HG02852 (cell line): ENCODE data around the gene VAV2.

Experiments used
- ATAC-seq: cut with Tn5 transposase; IDR thresholded peaks from one replicate; pipeline ENCODE4 v1.9.1; 2021; ENCODE audit warnings: mild to moderate bottlenecking, moderate library complexity; ENCODE audit not compliant: unreplicated experiment

VAV2 gene

DNA sequence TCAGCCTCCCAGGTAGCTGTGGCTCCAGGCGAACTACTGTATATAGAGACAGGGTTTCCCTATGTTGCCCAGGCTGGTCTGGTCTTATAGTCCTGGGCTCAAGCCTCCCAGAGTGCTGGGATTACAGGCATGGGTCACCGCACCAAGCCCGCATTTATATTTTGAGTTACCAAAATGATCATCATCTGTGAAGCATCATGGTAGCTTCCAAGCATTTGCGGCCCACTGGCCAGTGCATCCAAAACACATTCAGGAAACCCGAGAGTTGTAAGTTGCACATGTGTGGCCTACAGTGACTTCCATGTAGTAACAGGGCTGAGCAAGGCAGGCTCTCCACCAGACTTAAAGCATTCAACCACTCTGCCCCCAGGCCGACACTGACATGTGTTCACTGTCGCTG is 35.4 kb upstream of the VAV2 start:
- no peak for ATAC-seq

DNA sequence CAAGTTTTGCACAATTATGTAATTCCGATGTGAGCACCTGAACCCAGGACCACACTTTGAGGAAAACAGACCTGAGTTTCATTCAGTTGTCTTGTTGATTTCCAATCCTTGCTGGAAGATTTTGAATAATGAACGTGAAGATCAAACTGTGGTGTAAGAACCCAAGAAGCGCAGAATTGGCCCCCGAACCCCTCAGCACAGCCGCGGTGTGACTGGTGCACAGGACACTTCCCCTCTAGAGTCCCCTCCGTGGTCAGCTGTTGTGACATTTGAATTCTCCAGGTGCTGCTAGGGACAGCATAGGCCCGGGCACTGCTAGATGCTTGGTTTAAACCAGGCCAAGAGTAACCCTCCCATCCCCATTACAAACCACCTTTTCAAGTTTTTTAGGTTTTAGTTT is 34.9 kb upstream of the VAV2 start:
- no peak for ATAC-seq

- no peak for ATAC-seq
Measured at GRCh38 chr9:134026581-134026980, 34.5 kb upstream of the VAV2 start.

GRCh38 chr9:134025606-134026541 is 33.8 kb upstream of the VAV2 start:
- peak; percentile 40 for ATAC-seq

- peak; percentile 72 for ATAC-seq
Measured at GRCh38 chr9:134024828-134025605, 32.9 kb upstream of the VAV2 start, which contains the start of gene BRD3OS. Gene BRD3OS (plus strand): TSS chr9:134025481. CDS start chr9:134026748, 1,267 bp downstream.

DNA sequence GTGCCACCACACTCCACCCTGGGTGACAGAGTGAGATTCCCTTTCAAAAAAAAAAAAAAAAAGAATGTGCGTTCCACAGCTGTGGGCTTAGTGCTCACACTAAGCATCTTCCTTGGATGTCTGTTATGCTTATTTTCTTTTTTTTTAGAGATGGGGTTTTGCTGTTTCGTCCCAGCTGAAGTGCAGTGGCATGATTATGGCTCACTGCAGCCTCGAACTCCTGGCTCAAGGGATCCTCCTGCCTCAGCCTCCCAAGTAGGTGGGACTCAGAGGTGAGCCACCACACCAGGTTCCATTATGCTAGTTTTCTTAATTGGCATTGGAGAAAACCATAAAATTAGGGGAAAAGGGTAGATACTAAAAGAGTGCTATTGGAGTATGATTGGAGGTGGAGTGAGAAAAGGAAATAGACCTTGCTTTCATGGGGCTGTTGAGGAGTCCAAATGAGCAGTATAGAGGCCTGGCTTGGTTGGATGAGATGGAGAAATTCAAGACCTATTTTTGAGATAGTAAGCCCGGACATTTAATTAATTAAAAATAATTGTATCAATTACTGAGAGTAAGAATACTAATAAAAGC is 32.2 kb upstream of the VAV2 start:
- ATAC-seq, result no peak

- ATAC-seq, result no peak
Measured at GRCh38 chr9:134014946-134015345, 22.8 kb upstream of the VAV2 start.

GRCh38 chr9:134011401-134011800 is 19.3 kb upstream of the VAV2 start:
- ATAC-seq, result no peak

GRCh38 chr9:134010310-134011173 is 18.4 kb upstream of the VAV2 start:
- no peak for ATAC-seq

DNA sequence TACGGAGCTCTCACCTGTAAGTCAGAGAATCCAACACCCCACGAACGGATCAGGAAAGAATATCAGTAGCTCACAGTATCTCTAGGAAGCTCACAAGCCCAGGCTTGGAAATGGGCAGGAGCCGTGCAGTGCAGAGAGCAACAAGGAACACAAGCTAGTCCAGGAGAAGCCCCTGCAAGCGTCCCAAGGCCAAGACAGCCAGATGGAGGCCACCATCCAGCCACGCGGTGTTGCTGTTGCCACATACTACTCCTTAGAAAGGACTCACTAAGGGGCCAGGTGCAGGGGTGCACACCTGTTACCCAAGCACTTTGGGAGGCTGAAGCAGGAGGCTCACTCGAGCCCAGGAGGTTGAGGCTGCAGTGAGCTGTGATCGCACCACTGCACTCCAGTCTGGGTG is 15.4 kb upstream of the VAV2 start:
- no peak for ATAC-seq

GRCh38 chr9:134007150-134007549 is 15.0 kb upstream of the VAV2 start:
- no peak for ATAC-seq

- no peak for ATAC-seq
Measured at GRCh38 chr9:134005381-134005780, 13.3 kb upstream of the VAV2 start.

DNA sequence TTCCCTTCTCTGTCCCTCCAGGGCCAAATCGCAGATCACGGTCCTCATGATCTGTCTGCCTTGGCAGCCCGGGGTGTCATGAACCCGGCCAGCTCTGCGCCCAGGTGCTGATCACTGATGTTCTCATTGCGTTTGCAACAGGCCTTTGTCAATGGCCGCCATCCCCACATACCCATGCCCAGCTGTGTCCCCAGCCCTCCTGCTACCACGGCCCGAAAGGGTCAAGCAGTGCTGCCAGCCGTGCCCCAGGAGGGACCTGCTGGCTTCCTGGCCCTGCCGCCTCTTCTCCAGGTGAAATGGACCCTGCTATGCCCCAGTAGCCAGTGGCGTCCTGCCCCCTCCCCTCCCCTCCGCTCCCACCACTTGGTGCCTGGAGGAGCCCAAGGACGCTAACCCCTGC is 12.8 kb upstream of the VAV2 start:
- no peak for ATAC-seq

DNA sequence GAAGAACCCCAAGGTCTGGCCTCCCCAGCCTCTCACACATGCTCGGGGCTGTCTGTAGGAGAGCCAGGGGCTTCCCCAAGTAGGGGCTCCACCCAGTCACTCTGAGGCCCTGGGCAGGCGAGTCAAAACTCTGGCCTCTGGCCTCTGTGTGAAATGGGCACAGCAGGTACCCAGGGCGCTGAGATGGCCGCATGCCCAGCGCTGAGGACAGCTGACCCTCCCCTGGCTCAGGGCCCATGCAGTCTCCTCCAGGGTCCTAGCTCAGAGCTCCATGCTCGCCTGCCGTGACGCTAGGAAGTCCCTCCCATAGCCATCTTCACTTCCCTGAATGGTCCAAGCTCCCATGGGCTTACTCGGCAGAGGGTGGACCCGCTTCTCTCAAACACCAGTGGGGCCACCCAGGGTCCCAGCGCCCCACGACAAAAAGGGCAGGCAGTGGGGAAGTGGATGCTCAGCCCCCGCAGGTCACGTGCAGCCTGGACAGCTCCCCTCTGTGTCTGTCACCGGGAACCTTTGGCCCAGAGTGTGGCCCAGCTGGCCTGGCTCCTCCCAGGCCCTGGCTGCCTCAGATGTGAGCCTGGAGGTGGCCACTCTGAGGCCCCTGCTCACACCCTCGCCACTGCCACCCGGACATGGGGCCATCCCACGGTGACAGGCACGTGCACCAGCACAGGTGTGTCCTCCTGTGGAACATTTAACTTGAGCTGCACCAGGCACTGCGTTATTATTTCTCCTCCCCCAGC is 12.2 kb upstream of the VAV2 start:
- no peak for ATAC-seq

DNA sequence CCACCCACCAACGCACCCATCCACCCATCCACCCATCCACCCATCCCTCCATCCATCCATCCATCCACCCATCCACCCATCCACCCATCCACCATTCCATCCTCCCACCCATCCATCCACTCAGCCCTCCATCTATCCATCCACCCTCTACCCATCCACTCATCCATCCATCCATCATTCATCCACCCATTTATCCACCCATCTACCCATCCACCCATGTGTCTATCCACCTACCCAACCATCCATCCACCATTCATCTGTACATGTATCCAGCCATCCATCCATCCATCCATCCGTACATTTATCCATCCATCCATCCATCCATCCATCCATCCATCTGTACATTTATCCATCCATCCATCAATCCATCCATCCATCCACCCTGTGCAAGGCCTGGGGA is 11.1 kb upstream of the VAV2 start:
- no peak for ATAC-seq

DNA sequence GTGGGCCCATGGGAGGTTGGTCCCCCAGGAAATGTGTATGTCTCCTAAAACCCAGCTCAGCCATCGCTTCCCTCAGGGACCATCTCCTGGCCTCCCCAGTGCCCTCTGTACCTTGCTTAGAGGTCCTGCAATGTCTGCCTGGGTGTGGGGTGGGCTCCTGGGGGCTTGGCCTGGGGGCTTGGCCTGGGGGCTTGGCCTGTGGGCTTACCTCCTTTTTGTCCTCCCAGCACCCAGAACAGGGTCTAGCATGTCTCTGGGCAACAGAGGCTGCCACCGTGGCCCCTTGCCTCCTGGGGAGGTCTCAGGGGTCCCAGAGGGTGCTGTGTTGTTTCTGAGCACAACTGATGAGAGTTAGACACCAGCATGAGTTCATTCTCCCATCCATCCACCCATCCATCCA is 10.7 kb upstream of the VAV2 start:
- ATAC-seq, result no peak

DNA sequence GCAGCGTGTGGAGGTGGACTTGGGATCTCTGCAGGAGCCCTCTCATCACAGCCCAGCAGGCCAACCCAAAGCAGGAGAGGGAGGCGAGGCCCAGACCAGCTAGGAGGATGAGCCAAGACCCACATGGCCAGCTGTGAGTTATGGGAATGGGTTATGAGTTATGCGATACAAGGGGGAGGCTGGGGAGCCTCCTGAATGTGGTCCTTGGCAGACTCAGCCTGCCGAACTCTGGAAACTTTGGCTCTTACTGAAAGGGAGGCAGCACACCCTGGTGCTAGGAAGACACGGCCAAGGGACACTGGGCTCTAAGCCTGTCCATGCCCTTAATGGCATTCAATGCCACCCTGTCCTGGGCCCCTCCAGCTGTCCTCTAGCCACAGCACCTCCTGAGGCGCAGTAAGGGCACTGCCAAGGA is 7.7 kb upstream of the VAV2 start:
- no peak for ATAC-seq

GRCh38 chr9:133998915-133999595 is 6.9 kb upstream of the VAV2 start:
- no peak for ATAC-seq

DNA sequence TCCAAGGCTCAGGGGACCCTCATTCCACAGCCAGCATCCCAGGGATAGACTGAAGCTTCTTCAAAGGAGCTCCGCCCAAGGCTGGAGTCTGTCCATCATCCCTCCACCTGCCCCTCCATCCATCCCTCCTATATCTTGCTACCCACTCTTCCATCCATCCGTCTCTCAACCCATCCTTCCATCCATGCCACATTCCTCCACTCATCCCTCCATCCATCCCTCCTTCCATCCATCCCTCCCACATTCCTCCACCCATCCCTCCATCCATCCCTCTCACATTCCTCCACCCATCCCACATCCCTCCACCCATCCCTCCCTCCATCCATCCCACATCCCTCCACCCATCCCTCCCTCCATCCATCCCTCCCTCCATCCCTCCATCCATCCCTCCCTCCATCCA is 5.5 kb upstream of the VAV2 start:
- ATAC-seq, result no peak
